Activated CD4-positive, alpha-beta T cell treated with anti-CD3 and anti-CD28 coated beads for 48 hours (primary cell): ENCODE data around the gene HPSE2.
A peak's percentile ranks its signal among the peaks of the same experiment; 100 is the strongest.

Experiments
- DNase-seq: peaks from one replicate; pipeline ENCODE4 v3.0.0-alpha.2; 2020

The HPSE2 gene

GRCh38 chr10:98664329-98665042 is 571.2 kb downstream of the HPSE2 start:
- peak; percentile 37 for DNase-seq

DNA sequence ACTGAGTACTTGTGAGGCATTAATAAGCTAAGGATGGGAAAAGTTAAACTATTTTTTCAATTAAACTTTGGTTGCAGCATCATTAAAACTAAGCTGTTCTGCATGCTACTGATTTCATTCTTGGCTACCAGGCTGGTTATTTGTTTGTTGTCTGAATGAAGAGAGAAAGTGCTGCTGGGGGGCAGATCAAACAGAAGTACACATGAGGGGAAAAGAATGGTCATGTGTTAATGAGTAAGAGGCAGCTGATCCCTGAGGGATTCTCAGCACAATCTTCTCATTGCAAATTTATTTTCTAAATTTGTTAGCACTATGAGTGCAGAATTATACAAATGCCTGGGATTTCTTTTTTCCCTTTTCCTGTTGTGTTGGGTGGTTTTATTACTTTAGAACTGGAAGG is 575.7 kb downstream of the HPSE2 start:
- DNase-seq: no peak

DNA sequence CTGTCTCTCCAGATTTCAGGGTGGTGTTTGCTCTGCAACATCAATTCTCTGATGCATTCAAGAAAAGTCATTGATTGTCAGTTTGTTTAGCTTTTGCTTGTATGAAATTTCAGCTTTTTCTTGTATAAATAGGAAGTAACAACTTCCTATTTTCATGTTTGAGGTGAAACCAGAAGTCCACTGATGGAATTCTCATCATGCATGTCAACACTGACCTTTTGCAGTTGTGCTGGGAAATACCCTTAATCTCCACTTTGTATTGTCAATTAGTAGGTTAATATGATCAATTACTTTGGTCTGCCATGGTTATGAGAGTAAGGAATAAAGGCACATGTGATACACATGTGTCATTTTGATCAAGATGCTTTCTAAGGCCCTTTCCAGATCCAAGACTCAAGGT is 580.2 kb downstream of the HPSE2 start:
- no peak for DNase-seq

GRCh38 chr10:98649170-98649569 is 586.5 kb downstream of the HPSE2 start:
- no peak for DNase-seq

DNA sequence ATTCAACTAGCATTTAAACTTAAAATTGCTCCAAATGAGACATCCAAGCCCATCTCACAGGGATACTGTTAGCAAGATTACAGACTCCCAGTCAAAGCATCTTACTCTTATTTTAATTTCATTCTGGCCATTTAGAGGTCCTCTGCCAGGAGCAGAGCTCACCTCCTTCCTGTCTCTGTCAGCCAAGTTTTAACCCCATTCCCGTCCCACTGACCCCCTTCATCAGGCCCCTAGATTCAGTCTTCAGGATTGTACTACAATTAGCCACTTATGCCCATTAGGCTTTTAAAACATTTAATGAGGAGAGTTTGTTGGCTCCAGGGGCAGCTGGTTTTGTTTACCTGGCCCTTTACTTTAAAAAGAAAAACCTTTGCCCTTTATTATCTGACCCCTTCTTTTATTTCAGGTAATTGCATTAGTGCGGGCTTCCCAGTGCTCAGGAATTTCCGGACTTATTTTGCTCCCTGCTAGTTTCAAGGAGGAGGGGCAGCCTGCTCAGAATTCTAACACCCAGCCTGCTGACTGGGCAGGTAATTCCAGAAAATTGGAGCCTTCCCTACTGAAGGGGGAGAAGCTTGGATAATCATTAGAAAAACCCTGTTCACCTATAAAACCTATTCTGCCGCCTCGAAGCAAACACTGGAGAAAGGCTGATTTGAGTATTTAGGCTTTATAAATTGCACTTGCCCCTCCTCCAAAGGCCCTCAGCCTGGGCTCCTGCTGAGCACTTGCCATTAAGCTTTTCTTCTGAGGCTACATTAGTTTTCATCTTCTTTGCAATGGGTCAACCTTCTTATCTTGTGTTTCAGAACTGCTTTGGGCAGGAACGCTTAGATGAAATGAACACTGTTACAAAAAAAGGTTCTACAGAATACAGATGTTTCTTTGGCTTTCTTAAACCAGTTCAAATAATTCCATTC is 588.4 kb downstream of the HPSE2 start:
- DNase-seq: no peak

GRCh38 chr10:98644466-98644865 is 591.2 kb downstream of the HPSE2 start:
- no peak for DNase-seq

GRCh38 chr10:98642281-98642680 is 593.4 kb downstream of the HPSE2 start:
- DNase-seq: no peak

- DNase-seq: no peak
Observed at GRCh38 chr10:98638920-98639319, 596.7 kb downstream of the HPSE2 start.

GRCh38 chr10:98636921-98637329 is 598.7 kb downstream of the HPSE2 start:
- DNase-seq: no peak

- DNase-seq: no peak
Observed at GRCh38 chr10:98632456-98633150, 603.0 kb downstream of the HPSE2 start.

DNA sequence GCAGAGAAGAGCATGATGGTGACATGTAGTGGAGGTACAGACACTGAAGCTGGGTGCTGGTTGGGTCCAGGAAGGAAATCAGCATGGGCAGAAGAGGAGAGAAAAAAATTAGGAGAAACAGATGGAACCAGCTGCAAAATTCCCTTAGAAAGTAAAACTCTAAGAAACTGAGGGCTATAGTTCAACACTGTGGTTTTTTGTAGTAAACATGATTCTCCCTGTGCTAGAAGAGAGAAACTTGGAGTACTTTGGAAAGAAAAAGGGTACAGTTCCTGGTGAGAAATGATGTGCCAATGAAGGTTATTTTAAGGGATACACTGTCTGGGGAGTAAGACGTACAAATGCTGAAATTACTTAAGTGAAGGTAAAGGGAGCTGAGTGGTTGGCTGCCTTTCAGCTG is 607.4 kb downstream of the HPSE2 start:
- no peak for DNase-seq

- DNase-seq: no peak
Observed at GRCh38 chr10:98627711-98628110, 607.9 kb downstream of the HPSE2 start.

DNA sequence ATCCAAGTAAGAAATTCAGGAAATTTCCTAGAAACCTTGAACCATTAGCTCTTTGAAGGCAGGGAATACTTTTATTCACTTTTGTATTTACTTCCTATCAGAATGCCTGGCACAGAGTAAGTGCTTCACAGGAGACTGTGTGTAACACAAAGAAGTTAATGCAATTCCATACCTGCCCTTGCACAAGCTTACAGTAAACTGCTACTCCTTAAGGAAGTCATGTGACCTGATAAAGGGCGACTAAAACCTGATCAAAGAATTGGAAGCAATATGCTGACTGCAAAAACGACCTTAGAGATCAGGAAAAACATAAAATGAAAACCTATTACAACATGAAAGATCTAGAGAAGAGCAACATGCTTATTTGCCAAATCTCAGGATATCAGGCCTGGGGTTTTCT is 610.7 kb downstream of the HPSE2 start:
- no peak for DNase-seq

GRCh38 chr10:98623176-98623575 is 612.5 kb downstream of the HPSE2 start:
- no peak for DNase-seq

DNA sequence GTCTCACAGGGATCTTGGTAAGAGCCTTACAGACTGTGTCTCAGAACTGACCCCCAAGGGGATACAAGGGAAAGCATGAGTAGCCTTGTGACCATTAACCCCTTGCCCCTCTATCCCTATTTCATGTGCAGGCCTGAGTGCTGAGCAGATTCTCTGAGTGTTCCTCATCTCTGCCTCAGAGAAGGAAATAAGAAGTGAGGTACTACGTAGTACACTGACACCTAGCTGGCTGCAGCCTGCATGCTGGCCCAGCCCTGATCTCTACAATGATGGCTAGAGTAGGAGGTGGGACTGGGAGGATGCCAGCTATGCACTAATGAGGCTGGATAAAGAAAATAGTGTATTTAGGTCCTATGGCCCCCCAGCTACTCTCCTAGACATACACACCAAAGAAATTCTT is 614.0 kb downstream of the HPSE2 start:
- no peak for DNase-seq

DNA sequence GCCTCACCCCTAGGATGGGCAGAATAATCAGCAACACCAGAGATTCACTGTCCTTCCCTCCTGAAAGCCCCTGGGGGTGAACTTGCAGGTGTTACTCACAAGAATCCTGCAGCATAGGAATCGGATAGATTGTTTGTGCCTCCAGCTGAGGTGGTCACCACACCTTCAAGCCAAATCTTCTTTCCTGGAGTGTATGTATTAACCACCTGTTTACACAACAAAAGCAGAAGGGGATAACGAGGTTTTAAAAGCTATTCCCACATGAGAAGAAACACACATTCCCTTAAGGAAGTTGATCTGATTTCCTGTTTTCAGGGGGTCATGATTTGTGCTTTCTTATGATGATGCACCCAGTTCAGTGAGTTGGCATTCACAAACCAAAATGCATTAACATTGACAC is 615.1 kb downstream of the HPSE2 start:
- DNase-seq: no peak

DNA sequence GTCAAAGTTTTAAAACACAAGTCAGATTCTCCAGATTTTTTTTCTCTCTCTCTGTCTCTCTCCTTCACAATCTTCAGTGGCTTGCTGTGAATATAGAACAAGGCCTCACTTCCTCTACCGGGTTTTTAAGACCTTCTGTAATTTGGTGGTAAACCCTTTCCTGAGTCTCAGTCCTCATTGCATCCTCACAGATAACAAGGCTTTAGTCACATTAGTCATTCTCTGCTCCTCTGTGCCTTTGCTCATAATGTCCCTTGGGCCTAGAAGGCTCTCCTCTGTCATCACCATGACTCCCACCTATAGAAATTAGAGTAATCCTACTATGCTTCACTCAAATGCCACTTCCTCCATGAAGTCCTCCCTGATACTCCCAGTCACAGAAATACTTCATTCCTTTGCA is 616.2 kb downstream of the HPSE2 start:
- DNase-seq: no peak

GRCh38 chr10:98617906-98618520 is 617.6 kb downstream of the HPSE2 start:
- DNase-seq: no peak

DNA sequence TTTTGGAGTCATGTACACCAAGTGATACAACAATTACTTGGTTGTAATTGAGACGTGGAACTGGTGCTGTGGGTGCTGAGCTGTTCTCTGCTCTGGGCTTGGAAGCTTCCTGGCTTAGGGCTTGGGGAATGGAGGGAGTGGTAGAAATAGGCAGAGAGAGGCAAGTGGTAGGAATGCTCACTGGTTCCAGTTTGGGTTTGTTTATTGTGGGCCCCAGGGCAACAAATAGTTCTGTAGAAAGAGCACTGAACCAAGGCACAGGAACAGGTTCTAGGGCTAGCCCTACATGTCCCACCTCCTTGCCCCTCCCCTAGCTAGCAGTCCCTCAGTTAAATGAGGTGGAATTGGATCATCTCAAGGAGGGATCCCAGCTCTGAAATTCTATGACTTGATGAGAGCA is 622.2 kb downstream of the HPSE2 start:
- no peak for DNase-seq

GRCh38 chr10:98611436-98611835 is 624.2 kb downstream of the HPSE2 start:
- DNase-seq: no peak

DNA sequence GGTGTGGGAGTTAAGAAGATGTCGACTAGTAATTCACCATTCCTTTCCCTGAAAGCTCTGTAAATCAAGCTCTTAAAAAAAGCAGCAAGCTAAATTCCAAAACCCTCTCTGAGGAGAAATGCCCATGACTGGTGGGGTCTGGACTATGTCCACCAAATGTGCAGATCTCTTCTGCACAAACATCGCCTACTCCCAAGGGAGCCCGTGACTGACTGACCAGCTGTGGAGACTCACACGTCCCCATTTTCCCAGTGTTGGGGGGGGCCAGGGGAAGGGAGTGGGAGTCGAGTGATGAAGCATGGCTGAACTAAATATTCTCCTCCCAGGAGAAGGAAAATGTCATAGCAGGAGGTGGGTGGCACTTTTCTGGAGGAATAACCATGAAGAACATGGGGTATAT is 624.8 kb downstream of the HPSE2 start:
- no peak for DNase-seq

DNA sequence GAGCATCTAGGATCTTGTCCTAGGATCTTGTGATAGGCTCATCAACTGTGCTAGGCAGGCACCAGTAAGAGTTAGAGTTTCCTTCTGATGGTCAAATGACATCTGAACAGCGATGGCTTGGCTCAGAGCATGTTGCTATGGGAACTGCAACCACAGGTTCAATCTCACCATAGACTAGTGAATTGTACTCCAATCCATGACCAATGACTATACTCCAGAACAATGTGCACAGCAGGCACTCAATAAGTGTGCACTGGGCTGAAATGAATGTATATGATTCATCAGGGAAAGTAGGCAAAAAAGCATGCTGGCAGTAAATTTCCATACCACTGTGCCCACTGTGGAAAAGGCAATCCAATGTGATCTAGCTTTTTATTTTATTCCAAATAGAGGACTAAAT is 625.4 kb downstream of the HPSE2 start:
- no peak for DNase-seq

- DNase-seq: no peak
Observed at GRCh38 chr10:98609265-98609664, 626.4 kb downstream of the HPSE2 start.
